Measurements from ENCODE around the gene NCAM2. TPM values are rescaled to one million over a fixed set of nuclear protein-coding genes. Genes with fewer than 3 reads are reported as not detected.

NCAM2 gene
- total and polyA plus RNA-seq, 2 donors (not counting 3 experiments of a cell fraction or from before 2014, with no cell fraction given) = 0.11 to 0.27 TPM

GRCh38 chr21:21387916-21388315 is 389.7 kb downstream of the NCAM2 start:
- intact Hi-C loops (cut with micrococcal nuclease) = no loop called here
- CTCF ChIA-PET = no interaction called here
- BruUV-seq (replicated peaks) = no TSS peak

More at GRCh38 chr21:21387916-21388315, 389.7 kb downstream of the NCAM2 start:
- H3K36me3 ChIP-seq (ENCODE audit: control insufficient read depth in 2 of 2, extremely low read depth in 1 of 2, insufficient read depth in 2 of 2, low read length in 2 of 2) = no peaks in the 10 kb centered on the region
- no peak overlapping the region for H2AFZ ChIP-seq (ENCODE audit: low read depth, low read length)
- no peaks in the 10 kb centered on the region for H3K79me2 ChIP-seq (ENCODE audit: control insufficient read depth, insufficient read depth, low read length)
- H3K4me1 ChIP-seq (ENCODE audit: control insufficient read depth, extremely low read depth, insufficient read depth, low read length) = no peaks in the 10 kb centered on the region
- TF ChIP-seq FOS (IDR thresholded peaks at IDR 0.05; ENCODE audit: borderline replicate concordance, insufficient read depth, low read length) (no peak), CTCF (IDR thresholded peaks at IDR 0.05; ENCODE audit: extremely low read depth in 1 of 2, insufficient read depth in 1 of 2, low read depth in 1 of 2, low read length in 2 of 2) (no peak), POLR2A (IDR thresholded peaks at IDR 0.05; ENCODE audit: low read depth, low read length) (no peak), GATA2 (IDR thresholded peaks at IDR 0.05; ENCODE audit: insufficient read depth, insufficient read length, low read depth, low read length) (no peak), POLR2AphosphoS5 (IDR thresholded peaks at IDR 0.05; ENCODE audit: insufficient read depth, low read depth, low read length) (no peak), JUN (IDR thresholded peaks at IDR 0.05; ENCODE audit: borderline replicate concordance, insufficient read depth, insufficient read length, low read depth) (no peak), MAX (IDR thresholded peaks at IDR 0.05; ENCODE audit: insufficient read depth, insufficient read length) (no peak), EZH2 (IDR thresholded peaks at IDR 0.05; ENCODE audit: borderline replicate concordance, low read depth, low read length, severe bottlenecking) (no peak), MYC (IDR thresholded peaks at IDR 0.05; ENCODE audit: low read depth, low read length) (no peak)
- DNase-seq (ENCODE audit: low read depth, low spot score) (no peak), FAIRE-seq (no peak)
- no peaks in the 10 kb centered on the region for H3K27me3 ChIP-seq (ENCODE audit: control insufficient read depth in 2 of 2, insufficient read depth in 2 of 2, low read length in 2 of 2)
- POLR2A ChIA-PET = no interaction called here
- no peaks in the 10 kb centered on the region for H3K9me3 ChIP-seq (replicated peaks; ENCODE audit: control insufficient read depth, insufficient read depth, low read length)
- no peak overlapping the region for H3K9ac ChIP-seq (replicated peaks; ENCODE audit: extremely low read depth, insufficient read depth, low read length)
- no peak overlapping the region for H3K4me3 ChIP-seq (replicated peaks in 1 of 3; ENCODE audit: insufficient read depth in 1 of 3, low read depth in 1 of 3, low read length in 3 of 3)
- dilution Hi-C loops (cut with MboI; ENCODE audit: extremely low pct_ligation_motif_present, low sequenced_read_pairs) = no loop called here
- no peaks in the 10 kb centered on the region for H3K9me1 ChIP-seq (replicated peaks; ENCODE audit: control insufficient read depth, extremely low read depth, insufficient read depth, low read length)
- no peaks in the 10 kb centered on the region for H4K20me1 ChIP-seq (replicated peaks; ENCODE audit: control insufficient read depth, extremely low read depth, insufficient read depth, low read length)
- no peak overlapping the region for H3K27ac ChIP-seq (ENCODE audit: insufficient read depth, low read depth, low read length)
- H3K4me2 ChIP-seq (ENCODE audit: insufficient read depth, low read length) = no peak overlapping the region
